Chondrocyte (in vitro differentiated cells): ENCODE measurements around the gene GSTO1. TPM values are rescaled to one million over a fixed set of nuclear protein-coding genes. Genes with fewer than 3 reads are reported as not detected.
A peak's percentile ranks its signal among the peaks of the same experiment; 100 is the strongest.

Experiments
- DNase-seq: peaks from one replicate; pipeline ENCODE4 v3.0.0; 2021; ENCODE audit warnings: mixed read lengths, low spot score
- H3K27ac Mint-ChIP-seq: one replicate; pipeline ENCODE4 v1.8.0; 2021; ENCODE audit warnings: mild to moderate bottlenecking, moderate library complexity, mixed read lengths; ENCODE audit not compliant: unreplicated experiment
- H3K27me3 Mint-ChIP-seq: 2 replicates; pipeline ENCODE4 v1.8.0; 2021; ENCODE audit warnings: low read depth, mixed read lengths
- H3K36me3 Mint-ChIP-seq: 2 replicates; pipeline ENCODE4 v1.8.0; 2021; ENCODE audit warnings: low read depth, mixed read lengths
- H3K4me1 Mint-ChIP-seq: 2 replicates; pipeline ENCODE4 v1.8.0; 2021; ENCODE audit warnings: low read depth, mild to moderate bottlenecking, mixed read lengths
- H3K4me3 Mint-ChIP-seq: one replicate; pipeline ENCODE4 v1.8.0; 2021; ENCODE audit warnings: mild to moderate bottlenecking, moderate library complexity, mixed read lengths; ENCODE audit not compliant: unreplicated experiment
- H3K9me3 Mint-ChIP-seq: 2 replicates; pipeline ENCODE4 v1.8.0; 2021; ENCODE audit warnings: low read depth, mixed read lengths
- total RNA-seq: library from RNA; stranded (reverse); gene quantifications from 3 replicates; pipeline ENCODE4 v1.2.1, GENCODE V29; 2021
- TF ChIP-seq, protein P1 (sequence below): fragments of 200-600 bp; sonication (generic); IDR thresholded peaks from 2 replicates; pipeline ENCODE4 v1.5.0; 2021; ENCODE audit warnings: antibody characterized with exemption, mild to moderate bottlenecking, moderate library complexity

Gene GSTO1
- total RNA-seq, 1 donor from 2014 or later = 57.0 TPM

DNA sequence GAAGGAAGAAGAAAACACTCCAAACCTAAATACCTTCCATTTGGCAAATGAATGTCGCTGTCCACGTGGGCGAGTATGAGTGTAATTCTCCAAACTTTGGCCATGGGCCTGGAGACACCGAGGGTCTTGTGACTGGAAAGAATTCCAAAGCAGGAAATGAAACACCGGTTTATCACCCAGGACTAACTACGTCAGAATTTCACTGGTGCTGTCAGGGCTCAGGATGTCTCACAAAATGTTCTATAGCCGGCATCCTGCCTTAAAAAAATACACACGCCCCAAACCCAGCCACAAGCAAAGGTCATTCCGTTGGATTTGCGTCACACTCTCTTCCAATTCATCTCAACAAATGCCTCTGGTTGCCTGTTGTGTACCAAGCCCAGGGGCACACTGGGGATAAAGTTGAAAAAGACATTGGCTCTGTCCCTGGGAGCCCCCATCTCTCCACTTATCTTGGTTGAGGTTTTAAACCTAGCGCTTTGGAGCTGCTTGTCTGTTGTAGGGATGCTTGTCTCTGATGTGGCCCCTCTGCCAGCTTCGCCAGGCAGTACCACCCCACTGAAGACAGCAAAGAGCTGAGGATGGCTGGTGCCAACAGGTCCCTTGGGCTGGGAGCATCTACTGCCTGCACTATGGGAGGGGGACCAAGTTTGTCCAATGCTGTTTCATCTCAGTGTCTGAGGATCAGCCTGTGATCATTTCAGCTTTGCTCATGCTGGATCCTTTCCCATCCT is 45.5 kb downstream of the GSTO1 start:
- Mint-ChIP-seq H3K36me3 (no peaks in the 10 kb centered on the region), H3K4me1 (peaks cover 41% of the 10 kb centered on the region), H3K4me3 (no peak overlapping the region), H3K27ac (peak overlapping the region; percentile 98), H3K9me3 (peaks cover 5% of the 10 kb centered on the region), H3K27me3 (no peaks in the 10 kb centered on the region)
- TF ChIP-seq, protein P1, sequence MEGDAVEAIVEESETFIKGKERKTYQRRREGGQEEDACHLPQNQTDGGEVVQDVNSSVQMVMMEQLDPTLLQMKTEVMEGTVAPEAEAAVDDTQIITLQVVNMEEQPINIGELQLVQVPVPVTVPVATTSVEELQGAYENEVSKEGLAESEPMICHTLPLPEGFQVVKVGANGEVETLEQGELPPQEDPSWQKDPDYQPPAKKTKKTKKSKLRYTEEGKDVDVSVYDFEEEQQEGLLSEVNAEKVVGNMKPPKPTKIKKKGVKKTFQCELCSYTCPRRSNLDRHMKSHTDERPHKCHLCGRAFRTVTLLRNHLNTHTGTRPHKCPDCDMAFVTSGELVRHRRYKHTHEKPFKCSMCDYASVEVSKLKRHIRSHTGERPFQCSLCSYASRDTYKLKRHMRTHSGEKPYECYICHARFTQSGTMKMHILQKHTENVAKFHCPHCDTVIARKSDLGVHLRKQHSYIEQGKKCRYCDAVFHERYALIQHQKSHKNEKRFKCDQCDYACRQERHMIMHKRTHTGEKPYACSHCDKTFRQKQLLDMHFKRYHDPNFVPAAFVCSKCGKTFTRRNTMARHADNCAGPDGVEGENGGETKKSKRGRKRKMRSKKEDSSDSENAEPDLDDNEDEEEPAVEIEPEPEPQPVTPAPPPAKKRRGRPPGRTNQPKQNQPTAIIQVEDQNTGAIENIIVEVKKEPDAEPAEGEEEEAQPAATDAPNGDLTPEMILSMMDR = no peak
- DNase-seq = no peak

DNA sequence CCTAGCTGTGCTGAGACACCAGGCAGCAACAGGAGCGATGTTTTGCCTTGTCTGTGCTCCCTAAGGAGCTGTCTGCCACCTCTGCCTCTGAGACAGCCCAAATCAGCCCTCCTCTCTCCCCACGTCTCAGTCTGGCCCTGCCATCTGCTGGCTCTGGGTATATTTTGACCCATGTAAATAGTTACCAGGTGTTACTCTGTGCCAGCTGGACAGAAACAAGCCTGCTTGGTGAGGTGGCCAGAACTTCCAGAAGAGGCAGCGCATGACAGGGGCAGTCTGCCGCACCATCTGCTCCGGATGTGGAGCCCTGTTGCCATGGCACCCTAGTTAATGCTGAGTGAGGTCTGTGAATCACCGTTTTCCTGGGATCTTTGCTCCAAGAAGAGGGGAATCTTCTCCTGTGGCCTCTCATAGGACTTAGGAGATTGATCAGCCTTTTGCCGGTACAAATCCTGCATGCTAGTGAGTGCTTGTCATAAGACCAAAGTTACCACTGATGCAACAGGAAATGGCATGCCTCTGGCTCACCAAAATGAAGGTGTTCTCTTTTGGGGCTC is 46.1 kb downstream of the GSTO1 start:
- TF ChIP-seq, protein P1 = peak; percentile 49
- H3K36me3 Mint-ChIP-seq = no peaks in the 10 kb centered on the region
- peaks cover 5% of the 10 kb centered on the region for H3K9me3 Mint-ChIP-seq
- no peaks in the 10 kb centered on the region for H3K27me3 Mint-ChIP-seq
- H3K4me1 Mint-ChIP-seq = peaks cover 42% of the 10 kb centered on the region
- no peak for DNase-seq
- H3K27ac Mint-ChIP-seq = peak overlapping the region; percentile 98
- peak overlapping the region; percentile 61 for H3K4me3 Mint-ChIP-seq

DNA sequence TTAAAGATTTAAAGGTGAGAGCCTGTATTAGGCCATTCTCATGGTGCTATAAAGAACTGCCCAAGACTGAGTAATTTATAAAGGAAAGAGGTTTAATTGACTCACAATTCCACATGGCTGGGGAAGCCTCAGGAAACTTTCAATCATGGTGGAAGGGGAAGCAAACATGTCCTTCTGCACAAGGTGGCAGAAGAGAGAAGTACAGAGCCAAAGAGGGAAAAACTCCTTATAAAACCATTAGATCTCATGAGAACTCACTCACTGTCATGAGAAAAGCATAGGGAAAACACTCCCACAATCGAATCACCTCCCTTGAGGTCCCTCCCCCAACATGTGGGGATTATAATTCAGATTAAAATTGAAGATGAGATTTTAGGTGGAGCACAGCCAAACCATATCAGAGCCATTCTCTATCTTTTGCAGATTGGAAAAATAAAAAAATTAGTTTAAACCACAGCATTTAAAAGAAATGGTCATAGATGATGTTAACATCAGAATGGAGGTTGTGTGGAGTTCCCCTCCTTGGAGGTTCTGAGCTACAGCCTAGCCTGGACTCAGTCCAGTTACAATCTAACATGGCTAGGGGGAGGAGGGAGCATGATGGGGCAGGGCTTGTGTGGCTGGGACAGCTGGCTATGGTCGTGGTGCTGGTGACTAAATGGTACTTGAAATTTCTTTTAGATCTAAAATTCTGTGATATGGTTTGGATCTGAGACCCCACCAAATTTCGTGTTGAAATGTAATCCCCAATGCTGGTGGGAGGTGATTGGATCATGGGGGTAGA is 47.4 kb downstream of the GSTO1 start:
- Mint-ChIP-seq H3K36me3 (no peaks in the 10 kb centered on the region), H3K4me1 (peaks cover 45% of the 10 kb centered on the region), H3K9me3 (peaks cover 5% of the 10 kb centered on the region), H3K27me3 (no peaks in the 10 kb centered on the region), H3K27ac (no peak overlapping the region), H3K4me3 (no peak overlapping the region)
- TF ChIP-seq, protein P1 = peak; percentile 30
- no peak for DNase-seq

DNA sequence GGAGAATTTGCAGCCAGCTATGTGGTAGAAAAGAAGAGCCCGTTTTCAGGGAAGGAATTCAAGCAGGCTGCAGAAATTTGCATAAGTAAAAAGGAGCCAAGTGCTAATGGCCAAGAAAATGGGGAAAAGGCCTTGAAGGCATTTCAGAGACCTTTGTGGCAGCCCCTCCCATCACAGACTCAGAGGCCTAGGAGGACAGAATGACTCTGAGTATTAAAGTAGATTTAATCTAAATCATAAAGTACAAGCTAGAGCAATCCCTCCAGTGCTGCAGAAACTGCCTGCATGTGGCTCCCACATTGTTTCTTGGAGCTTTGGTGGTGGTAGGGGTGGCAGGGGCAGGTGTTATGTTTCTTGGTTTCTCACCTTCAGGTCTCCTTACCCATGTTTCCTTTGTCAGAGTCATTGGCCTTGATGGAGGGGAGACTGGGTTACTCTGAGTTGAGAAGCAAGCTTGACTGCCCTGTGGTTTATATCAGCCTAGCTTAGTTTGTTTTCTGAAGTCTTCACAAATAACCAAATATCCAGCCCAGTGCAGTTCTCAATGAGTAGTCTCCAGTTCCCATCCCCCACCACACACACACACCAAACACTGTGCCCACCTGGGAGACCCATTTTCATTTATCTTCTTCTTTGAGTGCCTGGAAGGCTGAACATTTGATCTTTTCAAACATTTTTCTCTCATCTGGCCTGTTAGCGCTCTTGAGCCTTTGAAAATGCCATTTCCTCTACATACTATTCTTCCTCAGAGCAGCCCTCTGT is 49.1 kb downstream of the GSTO1 start:
- H3K27ac Mint-ChIP-seq = no peak overlapping the region
- no peaks in the 10 kb centered on the region for H3K27me3 Mint-ChIP-seq
- no peaks in the 10 kb centered on the region for H3K36me3 Mint-ChIP-seq
- no peak overlapping the region for H3K4me3 Mint-ChIP-seq
- H3K9me3 Mint-ChIP-seq = peaks cover 5% of the 10 kb centered on the region
- DNase-seq = no peak
- TF ChIP-seq, protein P1 = no peak
- H3K4me1 Mint-ChIP-seq = peaks cover 54% of the 10 kb centered on the region

DNA sequence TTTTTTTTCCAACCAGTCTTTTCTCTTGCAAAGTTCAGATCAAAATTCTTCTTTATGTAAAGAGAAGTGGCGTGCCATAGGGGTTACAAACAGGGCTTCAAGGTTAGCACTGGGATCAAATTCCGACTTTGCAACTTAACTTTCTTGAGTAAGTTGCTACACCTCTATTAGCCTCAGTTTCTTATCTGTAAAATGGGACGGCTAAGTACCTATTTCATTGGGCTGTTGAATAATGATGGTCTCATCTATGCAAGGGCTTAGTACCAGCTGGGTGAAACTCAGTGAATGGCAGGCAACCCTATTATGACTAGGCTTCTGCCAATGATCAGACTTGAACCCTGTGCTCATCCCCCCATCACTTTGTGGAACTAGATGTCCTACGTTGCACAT is 49.7 kb downstream of the GSTO1 start:
- H3K36me3 Mint-ChIP-seq = no peaks in the 10 kb centered on the region
- TF ChIP-seq, protein P1 = no peak
- no peak overlapping the region for H3K27ac Mint-ChIP-seq
- no peaks in the 10 kb centered on the region for H3K27me3 Mint-ChIP-seq
- DNase-seq = no peak
- peaks cover 5% of the 10 kb centered on the region for H3K9me3 Mint-ChIP-seq
- peaks cover 52% of the 10 kb centered on the region for H3K4me1 Mint-ChIP-seq
- no peak overlapping the region for H3K4me3 Mint-ChIP-seq
